HL-60 (cell line): ENCODE measurements around the gene ALG10B.

Experiments used
- DNase-seq, 2 experiments: peaks; one replicate each; pipeline ENCODE4 v3.0.0-alpha.2; 2010 to 2020; ENCODE audit warnings: low read depth in 1 of 2, low spot score in 1 of 2
- H3K27ac ChIP-seq: fragments of 250-450 bp; sonication (Bioruptor Pico); replicated peaks from 2 replicates; pipeline ENCODE4 v1.5.1; 2020; ENCODE audit warnings: mild to moderate bottlenecking, moderate library complexity
- H3K27me3 ChIP-seq: fragments of 250-450 bp; sonication (Bioruptor Pico); 2 replicates; pipeline ENCODE4 v1.5.1; 2021; ENCODE audit warnings: mild to moderate bottlenecking, moderate library complexity; ENCODE audit not compliant: insufficient read depth, poor library complexity, severe bottlenecking
- H3K4me3 ChIP-seq: replicated peaks from 2 replicates; pipeline ENCODE4 v1.5.1; 2011; ENCODE audit warnings: mild to moderate bottlenecking, control low read depth, low read length; ENCODE audit not compliant: insufficient read depth
- GABPA ChIP-seq: IDR thresholded peaks from 2 replicates; pipeline ENCODE4 v1.6.1; 2012; ENCODE audit warnings: low read depth
- POLR2AphosphoS5 ChIP-seq: IDR thresholded peaks from 2 replicates; pipeline ENCODE4 v1.6.1; 2012; ENCODE audit warnings: low read depth
- SPI1 ChIP-seq: IDR thresholded peaks from 2 replicates; pipeline ENCODE4 v1.6.1; 2012; ENCODE audit warnings: low read depth, mild to moderate bottlenecking, borderline replicate concordance
- TF ChIP-seq, protein P1 (sequence below): IDR thresholded peaks from one replicate; pipeline ENCODE4 v1.5.1; 2011; ENCODE audit warnings: low read length, control low read depth, inconsistent platforms; ENCODE audit not compliant: insufficient read depth
- TF ChIP-seq, protein P2 (sequence below): IDR thresholded peaks from 2 replicates; pipeline ENCODE4 v1.6.1; 2012; ENCODE audit warnings: low read depth; ENCODE audit not compliant: insufficient replicate concordance

The ALG10B gene

DNA sequence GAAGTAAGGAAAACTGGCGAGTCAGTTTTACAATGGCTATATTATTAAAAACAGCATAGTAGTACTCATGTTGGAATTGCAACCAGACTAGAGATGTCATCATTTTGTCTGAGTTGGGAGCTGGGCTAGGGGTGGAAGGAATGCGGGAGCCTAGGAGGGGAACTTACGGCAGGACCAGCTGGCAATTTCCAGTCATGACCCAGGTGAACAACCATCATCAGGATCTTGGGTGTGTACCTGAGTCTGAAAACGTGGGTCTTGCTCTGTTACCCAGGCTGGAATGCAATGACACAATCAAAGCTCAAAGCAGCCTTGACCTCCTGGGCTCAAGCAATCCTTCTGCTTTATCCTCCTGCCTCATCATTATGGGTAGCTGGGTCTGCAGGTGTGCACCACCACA is 50.9 kb downstream of the ALG10B start:
- Histone ChIP-seq H3K4me3 (no peak overlapping the region), H3K27ac (no peak overlapping the region), H3K27me3 (no peaks in the 10 kb centered on the region)
- TF ChIP-seq, protein P1, sequence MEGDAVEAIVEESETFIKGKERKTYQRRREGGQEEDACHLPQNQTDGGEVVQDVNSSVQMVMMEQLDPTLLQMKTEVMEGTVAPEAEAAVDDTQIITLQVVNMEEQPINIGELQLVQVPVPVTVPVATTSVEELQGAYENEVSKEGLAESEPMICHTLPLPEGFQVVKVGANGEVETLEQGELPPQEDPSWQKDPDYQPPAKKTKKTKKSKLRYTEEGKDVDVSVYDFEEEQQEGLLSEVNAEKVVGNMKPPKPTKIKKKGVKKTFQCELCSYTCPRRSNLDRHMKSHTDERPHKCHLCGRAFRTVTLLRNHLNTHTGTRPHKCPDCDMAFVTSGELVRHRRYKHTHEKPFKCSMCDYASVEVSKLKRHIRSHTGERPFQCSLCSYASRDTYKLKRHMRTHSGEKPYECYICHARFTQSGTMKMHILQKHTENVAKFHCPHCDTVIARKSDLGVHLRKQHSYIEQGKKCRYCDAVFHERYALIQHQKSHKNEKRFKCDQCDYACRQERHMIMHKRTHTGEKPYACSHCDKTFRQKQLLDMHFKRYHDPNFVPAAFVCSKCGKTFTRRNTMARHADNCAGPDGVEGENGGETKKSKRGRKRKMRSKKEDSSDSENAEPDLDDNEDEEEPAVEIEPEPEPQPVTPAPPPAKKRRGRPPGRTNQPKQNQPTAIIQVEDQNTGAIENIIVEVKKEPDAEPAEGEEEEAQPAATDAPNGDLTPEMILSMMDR, result no peak
- TF ChIP-seq POLR2AphosphoS5 (no peak), SPI1 (no peak), GABPA (no peak)
- TF ChIP-seq, protein P2, sequence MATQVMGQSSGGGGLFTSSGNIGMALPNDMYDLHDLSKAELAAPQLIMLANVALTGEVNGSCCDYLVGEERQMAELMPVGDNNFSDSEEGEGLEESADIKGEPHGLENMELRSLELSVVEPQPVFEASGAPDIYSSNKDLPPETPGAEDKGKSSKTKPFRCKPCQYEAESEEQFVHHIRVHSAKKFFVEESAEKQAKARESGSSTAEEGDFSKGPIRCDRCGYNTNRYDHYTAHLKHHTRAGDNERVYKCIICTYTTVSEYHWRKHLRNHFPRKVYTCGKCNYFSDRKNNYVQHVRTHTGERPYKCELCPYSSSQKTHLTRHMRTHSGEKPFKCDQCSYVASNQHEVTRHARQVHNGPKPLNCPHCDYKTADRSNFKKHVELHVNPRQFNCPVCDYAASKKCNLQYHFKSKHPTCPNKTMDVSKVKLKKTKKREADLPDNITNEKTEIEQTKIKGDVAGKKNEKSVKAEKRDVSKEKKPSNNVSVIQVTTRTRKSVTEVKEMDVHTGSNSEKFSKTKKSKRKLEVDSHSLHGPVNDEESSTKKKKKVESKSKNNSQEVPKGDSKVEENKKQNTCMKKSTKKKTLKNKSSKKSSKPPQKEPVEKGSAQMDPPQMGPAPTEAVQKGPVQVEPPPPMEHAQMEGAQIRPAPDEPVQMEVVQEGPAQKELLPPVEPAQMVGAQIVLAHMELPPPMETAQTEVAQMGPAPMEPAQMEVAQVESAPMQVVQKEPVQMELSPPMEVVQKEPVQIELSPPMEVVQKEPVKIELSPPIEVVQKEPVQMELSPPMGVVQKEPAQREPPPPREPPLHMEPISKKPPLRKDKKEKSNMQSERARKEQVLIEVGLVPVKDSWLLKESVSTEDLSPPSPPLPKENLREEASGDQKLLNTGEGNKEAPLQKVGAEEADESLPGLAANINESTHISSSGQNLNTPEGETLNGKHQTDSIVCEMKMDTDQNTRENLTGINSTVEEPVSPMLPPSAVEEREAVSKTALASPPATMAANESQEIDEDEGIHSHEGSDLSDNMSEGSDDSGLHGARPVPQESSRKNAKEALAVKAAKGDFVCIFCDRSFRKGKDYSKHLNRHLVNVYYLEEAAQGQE, result no peak
- no peak for DNase-seq

DNA sequence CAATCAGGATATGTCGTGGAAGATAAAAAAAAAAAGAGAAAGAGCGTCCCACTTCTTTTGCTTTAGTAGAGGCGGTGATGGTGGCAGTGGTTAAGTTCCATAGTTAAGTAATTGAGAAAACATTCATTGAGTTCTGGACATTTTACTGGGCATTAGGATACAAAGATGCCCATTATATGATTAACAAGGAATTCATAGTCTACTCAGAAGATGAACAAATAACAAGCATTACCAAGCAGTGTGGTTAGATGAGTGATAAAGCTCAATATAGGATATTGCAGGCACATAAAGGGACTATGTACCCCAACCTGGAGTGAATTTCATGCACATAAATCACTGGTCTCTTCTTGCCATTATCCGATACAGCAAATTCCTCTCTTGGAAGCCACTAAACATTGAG is 53.7 kb downstream of the ALG10B start:
- Histone ChIP-seq H3K27me3 (no peaks in the 10 kb centered on the region), H3K4me3 (no peak overlapping the region), H3K27ac (no peak overlapping the region)
- no peak for DNase-seq
- TF ChIP-seq GABPA (no peak), SPI1 (no peak), POLR2AphosphoS5 (no peak)
- TF ChIP-seq, protein P2, result no peak
- TF ChIP-seq, protein P1, result no peak

DNA sequence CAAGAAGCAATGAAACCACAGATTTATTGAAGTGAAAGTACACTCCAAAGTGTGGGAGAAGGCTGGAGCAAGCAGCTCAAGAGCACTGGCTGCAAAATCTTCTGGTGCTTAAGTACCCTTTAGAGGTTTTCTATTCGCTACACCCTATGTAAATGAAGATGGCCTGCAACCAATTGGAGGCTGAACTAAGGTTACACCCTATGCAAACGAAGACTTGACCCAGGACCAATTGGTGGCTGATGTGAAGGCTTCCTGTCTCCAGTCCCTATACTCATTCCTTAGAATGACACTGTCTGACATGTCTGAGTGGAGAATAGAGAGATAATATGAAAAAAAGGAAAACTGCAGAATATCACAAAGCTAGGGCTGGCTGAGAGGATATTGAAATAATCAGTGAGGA is 57.2 kb downstream of the ALG10B start:
- Histone ChIP-seq H3K27ac (no peak overlapping the region), H3K27me3 (no peaks in the 10 kb centered on the region), H3K4me3 (no peak overlapping the region)
- no peak for TF ChIP-seq GABPA
- TF ChIP-seq, protein P1, result no peak
- no peak for TF ChIP-seq POLR2AphosphoS5
- no peak for TF ChIP-seq SPI1
- TF ChIP-seq, protein P2, result no peak
- DNase-seq, result no peak
